HEK293T (cell line): ENCODE measurements around the gene ECT2L.

ENCODE experiments used
- BHLHE40 ChIP-seq: fragments of 450-650 bp; IDR thresholded peaks from 2 replicates; pipeline ENCODE4 v1.6.1; 2016; ENCODE audit warnings: mild to moderate bottlenecking, moderate library complexity, borderline replicate concordance
- FOXA1 ChIP-seq: fragments of 450-650 bp; IDR thresholded peaks from 2 replicates; pipeline ENCODE4 v1.6.1; 2016; ENCODE audit warnings: mild to moderate bottlenecking
- FOXK2 ChIP-seq: fragments of 450-650 bp; IDR thresholded peaks from 2 replicates; pipeline ENCODE4 v1.6.1; 2016; ENCODE audit warnings: mild to moderate bottlenecking
- FOXM1 ChIP-seq: fragments of 450-650 bp; IDR thresholded peaks from 2 replicates; pipeline ENCODE4 v1.6.1; 2017; ENCODE audit warnings: mild to moderate bottlenecking, borderline replicate concordance
- HDGF ChIP-seq: fragments of 450-650 bp; IDR thresholded peaks from 2 replicates; pipeline ENCODE4 v1.6.1; 2017; ENCODE audit warnings: antibody characterized with exemption, borderline replicate concordance
- NFRKB ChIP-seq: fragments of 450-650 bp; IDR thresholded peaks from 2 replicates; pipeline ENCODE4 v1.6.1; 2016; ENCODE audit warnings: mild to moderate bottlenecking, moderate library complexity
- SP1 ChIP-seq: fragments of 450-650 bp; IDR thresholded peaks from 2 replicates; pipeline ENCODE4 v1.6.1; 2017
- TARDBP ChIP-seq: fragments of 450-650 bp; IDR thresholded peaks from 2 replicates; pipeline ENCODE4 v1.6.1; 2016

DNA sequence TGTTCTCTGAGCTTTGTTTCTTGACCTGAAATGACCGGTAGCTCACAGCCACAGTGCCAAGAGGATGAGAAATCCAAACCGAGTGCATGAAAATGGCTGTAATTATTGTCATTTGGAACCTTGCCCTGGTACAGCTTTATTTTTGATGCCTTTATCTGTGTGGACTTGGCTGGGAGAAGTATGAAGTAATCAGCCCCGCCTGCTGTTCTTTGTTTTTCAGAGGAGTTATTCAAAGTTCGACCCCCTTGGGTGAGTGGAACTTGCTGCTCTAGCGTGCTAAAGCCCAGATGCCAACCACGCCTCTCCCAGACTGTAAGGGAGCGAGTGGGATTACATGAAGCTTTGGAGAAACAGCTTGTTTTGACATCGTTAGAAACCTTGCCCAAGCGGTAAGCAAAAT lies 48.3 kb downstream of the ECT2L start:
- TF ChIP-seq SP1, result no peak
- no peak for TF ChIP-seq BHLHE40
- no peak for TF ChIP-seq FOXK2
- TF ChIP-seq NFRKB, result no peak
- no peak for TF ChIP-seq FOXA1
- no peak for TF ChIP-seq HDGF
- TF ChIP-seq TARDBP, result no peak
- no peak for TF ChIP-seq FOXM1
